HG03103 (cell line): ENCODE measurements around the gene UTS2.

Experiments used
- ATAC-seq: cut with Tn5 transposase; IDR thresholded peaks from one replicate; pipeline ENCODE4 v1.9.1; 2021; ENCODE audit warnings: low read depth; ENCODE audit not compliant: unreplicated experiment

Gene UTS2

GRCh38 chr1:7852804-7853683, at the start of gene UTS2:
Gene UTS2, minus strand, starts transcription at chr1:7853065. Its CDS starts 62 bp downstream, at chr1:7853003.
- ATAC-seq = no peak

- no peak for ATAC-seq
These were observed 46.9 kb upstream of the UTS2 start for GRCh38 chr1:7899741-7900140.

- no peak for ATAC-seq
These were observed 46.1 kb upstream of the UTS2 start for GRCh38 chr1:7898962-7899361.

- ATAC-seq = no peak
These were observed 44.1 kb upstream of the UTS2 start for GRCh38 chr1:7896994-7897393.

- ATAC-seq = no peak
These were observed 40.8 kb upstream of the UTS2 start for GRCh38 chr1:7893529-7894180.

GRCh38 chr1:7891804-7892203, 38.9 kb upstream of the UTS2 start:
- ATAC-seq = no peak

- ATAC-seq = no peak
These were observed 38.0 kb upstream of the UTS2 start for GRCh38 chr1:7890853-7891252.

- no peak for ATAC-seq
These were observed 35.6 kb upstream of the UTS2 start for GRCh38 chr1:7888248-7889081.

- no peak for ATAC-seq
These were observed 33.5 kb upstream of the UTS2 start for GRCh38 chr1:7886405-7886745.

- ATAC-seq = no peak
These were observed 32.9 kb upstream of the UTS2 start for GRCh38 chr1:7885513-7886404.

- no peak for ATAC-seq
These were observed 31.9 kb upstream of the UTS2 start for GRCh38 chr1:7884757-7885156.

GRCh38 chr1:7879228-7879627, 26.4 kb upstream of the UTS2 start:
- no peak for ATAC-seq

GRCh38 chr1:7878027-7878426, 25.2 kb upstream of the UTS2 start:
- no peak for ATAC-seq

GRCh38 chr1:7873801-7874795, 21.2 kb upstream of the UTS2 start:
- ATAC-seq = no peak

- ATAC-seq = no peak
These were observed 18.3 kb upstream of the UTS2 start for GRCh38 chr1:7871136-7871535.

GRCh38 chr1:7869136-7869920, 16.5 kb upstream of the UTS2 start:
- ATAC-seq = no peak

- no peak for ATAC-seq
These were observed 15.4 kb upstream of the UTS2 start for GRCh38 chr1:7868070-7868780.

GRCh38 chr1:7865978-7866377, 13.1 kb upstream of the UTS2 start:
- ATAC-seq = no peak
